Left renal cortex interstitium (tissue), 4 donors: Measurements from ENCODE around the gene SOD1. TPM values are rescaled to one million over a fixed set of nuclear protein-coding genes. Genes with fewer than 3 reads are reported as not detected.

Experiments
- DNase-seq, 4 donors: peaks; one replicate each; pipeline ENCODE4 v3.0.0-alpha.2; 2013; ENCODE audit warnings: low read depth in 4 of 4, low spot score in 2 of 4, missing footprints in 1 of 4
- polyA plus RNA-seq, 4 donors: library from polyadenylated mRNA; unstranded; fragments of 120-200 nt; gene quantifications; one replicate each; pipeline ENCODE4 v1.2.1, GENCODE V29; 2013; ENCODE audit not compliant: insufficient read length in 4 of 4

Gene SOD1
- polyA plus RNA-seq, 4 donors, result 241 to 316 (median 266) TPM

- no peak for DNase-seq
Observed at GRCh38 chr21:31678478-31678877, 19.0 kb downstream of the SOD1 start.

DNA sequence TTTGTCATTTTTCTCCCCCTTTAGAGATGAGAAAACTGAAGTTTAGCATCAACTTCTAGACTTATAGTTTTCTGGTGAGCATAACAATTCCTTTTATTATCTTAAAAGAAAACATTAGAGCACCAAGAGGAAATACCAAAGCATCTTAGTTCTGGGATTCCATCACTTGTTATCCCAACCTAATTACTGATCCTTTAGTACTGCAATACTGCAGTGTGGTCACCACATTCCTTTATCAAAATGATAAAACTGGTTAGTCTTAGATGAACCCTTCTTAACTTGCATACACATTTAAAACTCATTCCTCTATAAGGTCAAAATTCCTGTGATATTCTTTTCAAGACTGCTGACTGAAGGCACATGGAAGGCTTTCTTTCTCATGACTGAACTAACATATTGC is 23.1 kb downstream of the SOD1 start:
- DNase-seq, result no peak

DNA sequence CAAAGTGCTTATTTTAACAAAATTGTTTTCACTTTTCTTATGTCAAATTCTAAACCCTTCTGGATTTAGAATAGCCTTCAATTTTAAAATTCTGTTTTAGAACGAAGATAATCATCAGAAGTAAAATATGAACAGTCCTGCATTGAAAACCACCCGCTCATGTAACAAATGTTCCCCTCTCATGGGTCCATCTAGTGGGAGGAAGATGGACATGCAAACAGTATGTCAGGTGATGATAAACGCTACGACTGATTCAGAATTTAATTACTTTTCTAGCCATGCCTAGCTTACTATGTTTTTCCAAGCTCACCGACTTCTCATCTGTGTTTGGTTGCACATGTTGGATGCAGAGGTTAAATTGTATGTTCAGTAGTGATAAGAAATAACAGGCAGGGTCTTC is 23.5 kb downstream of the SOD1 start:
- DNase-seq, result no peak

DNA sequence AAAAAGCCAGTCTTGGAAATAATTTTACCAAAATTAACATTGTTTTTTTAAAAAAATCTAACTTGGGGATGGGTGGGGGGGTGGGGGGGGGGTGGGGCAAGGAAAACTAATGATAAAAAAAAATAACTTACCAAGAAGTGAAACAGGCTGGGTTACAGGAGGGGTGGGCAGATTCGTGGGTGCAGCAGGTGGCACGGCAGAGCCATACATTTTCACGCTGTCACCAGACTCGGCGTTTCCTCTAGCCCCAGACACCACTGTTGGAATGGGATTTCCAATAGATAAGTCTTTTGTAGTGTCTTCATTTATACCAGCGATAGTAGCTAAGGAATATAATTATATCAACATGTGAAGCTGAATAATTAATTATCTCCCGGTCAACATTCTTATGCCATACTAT is 25.4 kb downstream of the SOD1 start:
- DNase-seq, result no peak

GRCh38 chr21:31686272-31686915 is 26.9 kb downstream of the SOD1 start:
- no peak for DNase-seq

- DNase-seq, result no peak
Observed at GRCh38 chr21:31687108-31687507, 27.6 kb downstream of the SOD1 start.

DNA sequence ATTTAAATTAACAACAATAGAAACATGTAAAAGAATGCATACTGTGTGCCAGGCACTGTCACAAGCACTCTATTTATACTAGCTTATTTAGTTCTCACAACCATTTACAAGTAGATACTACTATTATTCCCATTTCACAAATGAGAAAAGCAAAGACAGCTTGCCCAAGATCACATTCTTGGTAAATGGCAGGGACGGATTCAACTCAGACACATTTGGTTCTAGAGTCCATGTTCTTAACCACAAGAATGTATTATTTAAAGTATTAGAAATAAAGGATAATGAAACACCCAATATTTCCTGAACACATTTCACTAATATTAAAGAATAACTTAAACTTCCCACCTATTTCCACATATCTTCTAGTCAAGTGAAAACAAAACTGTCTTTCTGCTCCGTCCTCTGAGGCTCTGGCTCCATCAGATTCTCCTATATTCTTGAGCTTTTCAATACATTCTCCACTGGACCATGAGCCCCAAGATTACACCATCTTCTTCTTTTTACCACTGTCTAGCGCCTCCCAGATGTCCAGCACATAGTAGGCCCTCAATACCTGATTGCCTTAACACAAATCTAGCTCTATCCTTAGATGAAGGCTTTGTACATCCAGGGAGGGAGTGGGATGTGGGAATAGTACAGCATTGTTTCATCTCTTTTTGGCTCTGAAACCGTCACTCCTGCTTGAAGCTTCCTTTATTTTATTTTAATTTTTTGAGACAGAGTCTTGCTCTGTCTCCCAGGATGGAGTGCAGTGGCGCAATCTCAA is 29.3 kb downstream of the SOD1 start:
- no peak for DNase-seq

DNA sequence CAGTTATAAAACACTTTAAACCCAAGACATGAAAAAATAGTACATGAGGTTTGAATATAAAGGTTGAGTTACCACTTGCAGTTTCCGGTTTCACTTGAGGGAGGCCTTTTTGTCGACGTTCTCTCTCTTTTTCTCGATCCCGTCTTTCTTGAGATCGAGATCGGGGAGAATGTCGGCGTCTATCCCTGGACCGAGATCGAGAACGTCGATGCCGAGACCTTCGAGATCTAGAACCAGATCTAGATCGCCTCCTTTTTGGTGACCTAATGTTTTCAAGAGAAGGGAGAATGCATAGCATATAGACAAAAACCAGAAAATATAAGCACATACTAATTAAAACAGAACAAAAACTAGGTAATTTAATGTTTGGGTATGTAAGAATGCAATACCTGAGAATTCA is 33.7 kb downstream of the SOD1 start:
- no peak for DNase-seq

DNA sequence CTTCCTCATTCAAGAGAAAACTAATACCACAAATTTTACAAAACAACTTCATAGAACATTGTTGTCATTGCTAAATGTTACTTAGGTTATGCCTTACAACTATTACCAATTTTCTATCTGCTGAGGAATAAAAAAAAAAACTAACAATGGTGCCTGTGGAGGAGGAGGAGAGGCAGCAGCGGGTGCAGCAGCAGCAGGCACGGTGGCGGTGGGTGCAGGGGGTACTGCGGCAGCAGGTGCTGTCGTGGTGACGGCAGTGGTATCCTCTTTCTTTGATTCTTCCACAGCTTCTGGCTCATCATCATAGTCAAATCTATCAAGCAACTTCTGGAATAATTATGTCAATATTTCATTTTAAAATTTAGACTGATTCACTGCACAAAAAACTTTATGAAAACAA is 36.9 kb downstream of the SOD1 start:
- DNase-seq, result no peak

- no peak for DNase-seq
Observed at GRCh38 chr21:31698461-31698860, 39.0 kb downstream of the SOD1 start.

DNA sequence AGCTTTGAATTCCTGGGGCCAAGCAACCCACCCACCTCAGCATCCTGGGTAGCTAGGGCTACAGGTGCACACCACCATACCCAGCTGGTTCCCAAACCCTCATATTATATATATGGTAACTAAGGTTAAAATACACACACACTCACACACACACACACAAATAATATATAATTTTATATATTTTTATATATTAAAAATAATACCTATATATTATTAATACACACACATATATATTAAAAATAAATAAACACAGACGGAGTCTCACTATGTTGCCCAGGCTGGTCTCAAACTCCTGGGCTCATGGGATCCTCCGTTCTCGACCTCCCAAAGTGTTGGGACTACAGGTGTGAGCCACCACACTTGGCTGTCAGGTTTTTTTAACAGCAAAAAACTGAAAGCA is 40.5 kb downstream of the SOD1 start:
- DNase-seq, result no peak

DNA sequence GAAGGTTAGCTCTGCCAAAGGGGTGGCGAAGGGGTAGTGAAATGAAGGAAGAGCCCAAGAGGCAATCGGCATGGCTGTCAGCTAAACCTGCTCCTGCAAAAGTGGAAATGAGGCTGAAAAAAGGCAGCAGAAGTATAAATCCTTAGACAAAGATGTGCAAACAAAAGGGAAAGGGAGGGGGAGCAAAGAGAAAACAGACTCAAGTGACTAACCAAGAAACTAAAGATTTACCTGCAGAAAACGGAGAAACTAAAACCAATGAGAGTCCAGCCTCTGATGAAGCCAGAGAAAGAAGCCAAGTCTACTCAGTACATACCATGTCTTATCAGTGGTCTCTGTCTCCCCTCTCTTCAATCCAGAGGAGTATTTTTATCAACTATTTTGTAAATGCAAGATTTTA is 47.1 kb downstream of the SOD1 start:
- DNase-seq, result no peak

DNA sequence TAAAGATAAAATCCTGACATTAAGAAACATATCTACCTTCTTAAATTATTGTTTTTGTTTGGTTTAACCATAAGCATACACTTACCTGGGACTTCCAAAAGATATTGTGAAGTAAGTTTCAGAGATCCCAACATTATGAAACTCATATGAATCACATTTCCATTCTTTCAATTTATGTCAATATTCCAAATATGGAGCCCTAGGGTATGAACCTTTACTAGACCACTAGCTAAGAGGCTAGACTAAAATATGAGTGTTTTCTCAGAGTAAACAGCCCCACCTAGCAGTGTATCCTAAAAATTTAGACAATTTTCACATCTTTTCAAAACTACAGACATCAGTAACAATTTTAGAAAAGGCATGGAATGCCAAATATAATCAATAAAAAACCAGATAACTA is 48.0 kb downstream of the SOD1 start:
- no peak for DNase-seq

- no peak for DNase-seq
Observed at GRCh38 chr21:31708541-31708940, 49.0 kb downstream of the SOD1 start.

DNA sequence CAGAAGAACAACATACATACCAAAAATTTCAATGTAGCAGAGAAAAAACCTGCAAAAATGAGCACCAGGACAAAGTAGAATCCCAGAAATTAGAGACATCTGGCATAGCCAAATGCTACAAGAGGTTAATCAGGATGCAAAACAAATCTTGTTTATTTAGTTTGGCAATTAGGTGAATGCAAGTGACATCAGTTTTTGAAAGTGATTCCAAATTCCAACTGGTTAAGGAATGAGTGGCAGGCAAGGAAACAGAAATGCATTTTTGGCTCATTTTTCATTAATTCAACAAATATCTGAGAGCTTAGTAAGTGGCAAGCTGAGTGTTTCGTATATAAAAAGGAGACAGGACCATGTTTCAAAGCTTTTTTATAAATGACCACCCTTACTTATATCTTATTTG is 51.1 kb downstream of the SOD1 start:
- DNase-seq, result no peak

DNA sequence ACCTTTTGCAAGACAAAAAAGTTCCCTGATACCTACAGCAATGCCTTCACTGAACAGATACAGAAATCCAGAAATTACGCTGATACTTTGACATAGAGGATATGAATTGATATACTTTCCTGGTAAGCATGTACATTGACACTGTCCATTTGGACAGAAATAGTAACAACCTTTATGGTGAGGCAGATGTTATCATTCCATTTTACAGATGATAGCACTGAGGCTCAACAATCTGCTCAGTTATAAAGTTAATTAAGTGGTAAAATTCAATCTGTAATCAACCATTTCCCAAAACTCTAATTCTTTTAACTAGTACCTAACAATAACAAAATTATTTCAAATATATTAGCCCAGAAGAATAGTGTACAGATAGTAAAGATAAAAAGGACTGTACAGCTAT is 51.8 kb downstream of the SOD1 start:
- no peak for DNase-seq

GRCh38 chr21:31711745-31712285 is 52.3 kb downstream of the SOD1 start:
- DNase-seq, result no peak

DNA sequence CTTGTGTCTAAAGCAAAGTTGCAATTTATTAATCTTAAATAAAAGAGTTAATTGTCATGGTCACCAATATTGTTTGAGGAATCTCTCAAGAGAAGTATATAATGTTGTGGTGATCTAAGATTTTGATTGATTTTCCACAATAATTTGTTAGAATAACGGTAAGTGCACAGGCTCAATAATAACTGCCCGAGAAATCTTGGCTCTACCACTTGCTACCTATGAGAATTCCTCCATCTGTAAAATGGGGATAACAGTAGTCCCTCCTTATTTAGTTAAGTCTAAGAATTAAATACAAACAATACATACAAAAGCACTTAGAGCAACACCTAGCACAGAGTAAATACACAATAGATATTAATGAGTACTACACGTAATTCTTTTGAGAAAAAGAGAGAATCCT is 53.6 kb downstream of the SOD1 start:
- DNase-seq, result no peak

DNA sequence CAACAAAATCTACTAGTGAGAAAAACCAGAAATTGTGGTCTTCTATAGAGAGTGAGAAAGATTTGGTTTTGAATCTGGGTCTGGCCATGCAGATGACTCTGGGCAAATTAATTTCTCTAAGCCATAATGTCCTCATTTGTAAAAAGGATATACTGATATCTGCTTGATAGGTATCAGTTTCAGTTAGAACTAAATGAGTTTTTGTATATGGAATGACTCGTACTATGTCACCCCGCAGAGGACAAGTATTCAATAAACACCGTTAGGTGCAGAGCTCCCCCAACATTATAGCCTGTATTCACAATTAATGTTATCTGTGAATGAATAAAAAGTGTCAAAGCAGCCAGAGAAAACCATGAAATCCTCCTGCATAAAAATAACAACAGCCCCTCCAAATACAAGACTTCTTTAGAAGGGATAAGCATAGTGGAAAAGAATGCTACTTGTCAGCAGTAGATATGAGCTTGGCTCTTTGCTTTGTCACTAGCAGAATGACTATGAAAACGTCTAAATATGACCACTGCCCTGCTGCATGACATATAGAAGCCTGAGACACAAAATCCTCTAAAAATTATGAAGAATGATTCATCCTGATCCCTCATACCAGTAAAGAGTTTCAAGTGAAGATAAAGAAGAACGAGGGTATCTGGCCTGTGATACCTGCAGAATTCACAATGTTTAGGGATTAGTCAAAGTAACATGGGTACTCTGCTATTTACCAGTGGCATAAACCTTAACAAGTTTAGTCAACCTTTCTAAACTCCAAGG is 54.7 kb downstream of the SOD1 start:
- no peak for DNase-seq

- no peak for DNase-seq
Observed at GRCh38 chr21:31714741-31715365, 55.4 kb downstream of the SOD1 start.

DNA sequence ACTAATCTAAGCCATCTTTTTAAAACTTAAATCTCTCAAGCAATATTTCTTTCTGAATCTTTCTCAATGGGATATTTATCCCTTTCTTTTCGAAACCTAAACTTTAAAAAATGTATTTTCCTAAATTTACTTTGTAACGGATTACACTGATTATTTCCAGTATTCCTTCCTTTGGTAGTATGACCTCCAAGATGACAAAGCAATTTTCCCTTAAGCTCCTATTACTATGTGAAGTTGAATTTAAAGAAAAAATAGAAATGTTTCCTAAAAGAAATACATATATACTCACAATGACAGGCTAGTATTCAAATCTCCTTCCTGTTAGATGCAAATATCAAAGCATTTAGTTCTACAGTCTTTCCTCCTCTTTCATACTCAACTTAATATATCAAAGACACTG is 56.6 kb downstream of the SOD1 start:
- DNase-seq, result no peak
